Measurements from ENCODE around the gene CA11. TPM values are rescaled to one million over a fixed set of nuclear protein-coding genes. Genes with fewer than 3 reads are reported as not detected.

The CA11 gene
- total and polyA plus RNA-seq, 9 of the 15 experiments (the other 6 are each of a cell fraction or from before 2014, with no cell fraction given): 2.9 to 19.9 (median 8.3) TPM

DNA sequence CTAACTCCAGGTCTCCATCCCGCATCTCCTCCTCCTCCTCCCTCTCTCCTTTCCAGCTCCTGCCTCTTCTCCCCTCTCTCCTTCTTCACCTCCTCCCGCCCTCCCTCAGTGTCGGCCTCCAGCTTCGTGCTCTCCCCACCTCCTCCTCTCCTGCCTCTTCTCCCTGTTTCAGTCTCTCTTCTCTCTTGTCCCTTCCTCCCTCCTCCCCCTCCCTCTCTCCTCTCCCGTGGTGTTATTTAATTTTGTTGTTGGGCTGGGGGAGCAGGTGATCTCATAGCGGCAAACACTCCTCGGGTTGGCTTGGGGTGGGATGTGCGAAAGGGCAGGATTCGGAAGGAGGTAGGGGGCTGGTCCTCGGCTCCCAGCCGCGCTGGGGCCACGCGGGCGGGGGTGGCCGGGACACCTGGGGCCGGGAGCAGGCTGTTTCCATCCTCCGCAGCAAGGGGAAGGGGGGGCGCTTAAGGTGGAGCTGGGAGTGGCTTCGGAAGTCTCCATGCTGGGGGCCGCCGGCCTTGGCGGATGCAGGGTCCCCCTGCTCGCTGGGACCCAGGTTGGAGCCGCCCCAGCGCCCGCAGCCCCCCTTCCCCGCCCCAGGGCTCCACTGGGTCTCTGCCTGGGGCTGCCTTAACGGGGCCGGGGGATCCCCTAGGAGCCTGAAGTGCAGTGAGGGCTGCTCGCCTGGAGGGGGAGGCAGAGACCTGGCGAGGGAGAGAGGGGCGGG, at the start of gene CA11 (continued):
- TF ChIP-seq TSHZ1 (CRISPR knock-in tag; IDR thresholded peaks at IDR 0.05) (no peak), GATAD2A (IDR thresholded peaks at IDR 0.05) (peak; percentile 53), HDGF (IDR thresholded peaks at IDR 0.05) (peak; percentile 94), HLTF (IDR thresholded peaks at IDR 0.05) (peak; percentile 97), CTBP1 (IDR thresholded peaks at IDR 0.05; ENCODE audit: borderline replicate concordance) (peak; percentile 61), FOXK2 (conservative IDR thresholded peaks at IDR 0.05 in 1 of 2, IDR thresholded peaks at IDR 0.05 in 1 of 2; ENCODE audit: low read depth in 2 of 2) (peak; percentile 45 to 59; a peak in 3 of 4 replicates), TOE1 (IDR thresholded peaks at IDR 0.05; ENCODE audit: borderline replicate concordance) (peak; percentile 96), TOE1 (CRISPR knock-in tag; IDR thresholded peaks at IDR 0.05; ENCODE audit: borderline replicate concordance, low read depth) (no peak), NONO (IDR thresholded peaks at IDR 0.05; ENCODE audit: low read depth in 2 of 2, low read length in 1 of 2) (0 out of 4 replicates have a peak, but pooled peaks of 1 of the 2 experiments have one; percentile 50), PCBP1 (IDR thresholded peaks at IDR 0.05; ENCODE audit: low read depth, low read length, poor library complexity, severe bottlenecking) (peak; percentile 73), CBFA2T3 (IDR thresholded peaks at IDR 0.05) (peak; percentile 30; the same call in 1 of the 2 replicates), MTA2 (IDR thresholded peaks at IDR 0.05; ENCODE audit: low read depth) (peak; percentile 31; the same call in 1 of the 2 replicates), ZBTB7A (IDR thresholded peaks at IDR 0.05; ENCODE audit: borderline replicate concordance, control insufficient read depth, low read depth, low read length) (peak; percentile 88), KDM2B (CRISPR knock-in tag; IDR thresholded peaks at IDR 0.05) (no peak), KLF6 (CRISPR knock-in tag; IDR thresholded peaks at IDR 0.05; ENCODE audit: borderline replicate concordance) (peak; percentile 31; the same call in 1 of the 2 replicates), EHMT2 (IDR thresholded peaks at IDR 0.05) (peak; percentile 69), PPARD (CRISPR knock-in tag; IDR thresholded peaks at IDR 0.05) (no peak), KLF16 (IDR thresholded peaks at IDR 0.05) (peak; percentile 69), PHF8 (IDR thresholded peaks at IDR 0.05; ENCODE audit: borderline replicate concordance, low read length) (peak; percentile 31; the same call in 1 of the 2 replicates), CXXC5 (CRISPR knock-in tag; IDR thresholded peaks at IDR 0.05) (peak; percentile 41)
- TF ChIP-seq, protein P1, sequence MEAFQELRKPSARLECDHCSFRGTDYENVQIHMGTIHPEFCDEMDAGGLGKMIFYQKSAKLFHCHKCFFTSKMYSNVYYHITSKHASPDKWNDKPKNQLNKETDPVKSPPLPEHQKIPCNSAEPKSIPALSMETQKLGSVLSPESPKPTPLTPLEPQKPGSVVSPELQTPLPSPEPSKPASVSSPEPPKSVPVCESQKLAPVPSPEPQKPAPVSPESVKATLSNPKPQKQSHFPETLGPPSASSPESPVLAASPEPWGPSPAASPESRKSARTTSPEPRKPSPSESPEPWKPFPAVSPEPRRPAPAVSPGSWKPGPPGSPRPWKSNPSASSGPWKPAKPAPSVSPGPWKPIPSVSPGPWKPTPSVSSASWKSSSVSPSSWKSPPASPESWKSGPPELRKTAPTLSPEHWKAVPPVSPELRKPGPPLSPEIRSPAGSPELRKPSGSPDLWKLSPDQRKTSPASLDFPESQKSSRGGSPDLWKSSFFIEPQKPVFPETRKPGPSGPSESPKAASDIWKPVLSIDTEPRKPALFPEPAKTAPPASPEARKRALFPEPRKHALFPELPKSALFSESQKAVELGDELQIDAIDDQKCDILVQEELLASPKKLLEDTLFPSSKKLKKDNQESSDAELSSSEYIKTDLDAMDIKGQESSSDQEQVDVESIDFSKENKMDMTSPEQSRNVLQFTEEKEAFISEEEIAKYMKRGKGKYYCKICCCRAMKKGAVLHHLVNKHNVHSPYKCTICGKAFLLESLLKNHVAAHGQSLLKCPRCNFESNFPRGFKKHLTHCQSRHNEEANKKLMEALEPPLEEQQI (IDR thresholded peaks at IDR 0.05): peak; percentile 46; the same call in 1 of the 2 replicates
- TF ChIP-seq, protein P2, sequence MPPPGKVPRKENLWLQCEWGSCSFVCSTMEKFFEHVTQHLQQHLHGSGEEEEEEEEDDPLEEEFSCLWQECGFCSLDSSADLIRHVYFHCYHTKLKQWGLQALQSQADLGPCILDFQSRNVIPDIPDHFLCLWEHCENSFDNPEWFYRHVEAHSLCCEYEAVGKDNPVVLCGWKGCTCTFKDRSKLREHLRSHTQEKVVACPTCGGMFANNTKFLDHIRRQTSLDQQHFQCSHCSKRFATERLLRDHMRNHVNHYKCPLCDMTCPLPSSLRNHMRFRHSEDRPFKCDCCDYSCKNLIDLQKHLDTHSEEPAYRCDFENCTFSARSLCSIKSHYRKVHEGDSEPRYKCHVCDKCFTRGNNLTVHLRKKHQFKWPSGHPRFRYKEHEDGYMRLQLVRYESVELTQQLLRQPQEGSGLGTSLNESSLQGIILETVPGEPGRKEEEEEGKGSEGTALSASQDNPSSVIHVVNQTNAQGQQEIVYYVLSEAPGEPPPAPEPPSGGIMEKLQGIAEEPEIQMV (tag; conservative IDR thresholded peaks at IDR 0.05; ENCODE audit: low read depth): no peak

All from K562 (cell line).